H1 (cell line): ENCODE measurements around the gene ZBED1. TPM values are rescaled to one million over a fixed set of nuclear protein-coding genes. Genes with fewer than 3 reads are reported as not detected.

Experiments used
- CTCF ChIA-PET: fragments of 300-600 bp; sonication (Branson Sonifier 250); formaldehyde crosslinking; loops from one replicate; lab custom pipeline; 2021; ENCODE audit not compliant: partially characterized antibody; lab: Charles Lee
- POLR2A ChIA-PET: fragments of 300-600 bp; sonication (Branson Sonifier 250); formaldehyde crosslinking; loops from one replicate; lab custom pipeline; 2021; ENCODE audit warnings: inconsistent platforms; ENCODE audit not compliant: partially characterized antibody; lab: Charles Lee
- DNase-seq, 2 experiments: peaks; one replicate each; pipeline versions ENCODE4 v3.0.0 to v3.0.0-alpha.2; 2010 to 2022; ENCODE audit warnings: low spot score in 2 of 2, low read depth in 1 of 2, mixed read lengths in 1 of 2
- FAIRE-seq: peaks from 2 replicates; lab custom pipeline; 2011; peaks lifted over from hg19 to GRCh38; lab: Jason Lieb, UNC
- H2AFZ ChIP-seq: 2 replicates; pipeline ENCODE4 v1.8.1; 2012; ENCODE audit warnings: low read length, inconsistent platforms
- H2AK5ac ChIP-seq: 2 replicates; pipeline ENCODE4 v1.6.1; 2013; ENCODE audit warnings: low read depth, low read length
- H2BK120ac ChIP-seq: replicated peaks from 2 replicates; pipeline ENCODE3; 2013; ENCODE audit warnings: low read depth, low read length, inconsistent platforms
- H2BK12ac ChIP-seq: 2 replicates; pipeline ENCODE4 v1.6.1; 2013; ENCODE audit warnings: low read depth, low read length
- H2BK15ac ChIP-seq: 2 replicates; pipeline ENCODE4 v1.6.1; 2013; ENCODE audit warnings: low read length
- H2BK20ac ChIP-seq: 2 replicates; pipeline ENCODE4 v1.6.1; 2013; ENCODE audit warnings: low read length
- H2BK5ac ChIP-seq: 2 replicates; pipeline ENCODE4 v1.6.1; 2013; ENCODE audit warnings: low read depth, low read length
- H3K14ac ChIP-seq: 2 replicates; pipeline ENCODE4 v1.6.1; 2013; ENCODE audit warnings: inconsistent platforms; ENCODE audit not compliant: insufficient read length
- H3K18ac ChIP-seq: 2 replicates; pipeline ENCODE4 v1.6.1; 2013; ENCODE audit warnings: low read length; ENCODE audit errors: extremely low read depth
- H3K23ac ChIP-seq: 2 replicates; pipeline ENCODE4 v1.6.1; 2013; ENCODE audit warnings: inconsistent platforms; ENCODE audit not compliant: insufficient read length
- H3K23me2 ChIP-seq: 2 replicates; pipeline ENCODE4 v1.6.1; 2013; ENCODE audit warnings: low read depth, low read length
- H3K27ac ChIP-seq: 2 replicates; pipeline ENCODE4 v1.6.1; 2011; ENCODE audit warnings: low read depth, low read length, inconsistent platforms
- H3K27me3 ChIP-seq, 4 experiments: replicated peaks in 1 of 4; 1 replicate in 1 of 4; 2 replicates in 3 of 4; pipeline versions ENCODE4 v1.6.1 to v1.8.1; 2011 to 2013; ENCODE audit warnings: low read length in 3 of 4, mild to moderate bottlenecking in 3 of 4, inconsistent platforms in 2 of 4, mixed read lengths in 2 of 4, moderate library complexity in 1 of 4; ENCODE audit not compliant: control insufficient read depth in 3 of 4, insufficient read depth in 3 of 4; ENCODE audit errors: extremely low read depth in 1 of 4
- H3K36me3 ChIP-seq, 4 experiments: 2 replicates each; pipeline versions ENCODE4 v1.6.1 to v1.8.1; 2011 to 2013; ENCODE audit warnings: mild to moderate bottlenecking in 4 of 4, low read length in 3 of 4, moderate library complexity in 2 of 4, control low read depth in 1 of 4, inconsistent platforms in 1 of 4; ENCODE audit not compliant: insufficient read depth in 4 of 4, control insufficient read depth in 2 of 4
- H3K4ac ChIP-seq: replicated peaks from 2 replicates; pipeline ENCODE3; 2013; ENCODE audit warnings: low read length, low read depth, mixed read lengths, inconsistent platforms; ENCODE audit not compliant: insufficient read length
- H3K4me1 ChIP-seq, 4 experiments: replicated peaks in 1 of 4; 1 replicate in 1 of 4; 2 replicates in 3 of 4; pipeline versions ENCODE4 v1.6.1 to v1.8.1; 2011 to 2013; ENCODE audit warnings: low read length in 3 of 4, inconsistent platforms in 2 of 4, mixed read lengths in 1 of 4; ENCODE audit not compliant: insufficient read depth in 4 of 4, control insufficient read depth in 3 of 4
- H3K4me2 ChIP-seq, 2 experiments: 2 replicates each; pipeline versions ENCODE4 v1.6.1 to v1.8.1; 2011 to 2013; ENCODE audit warnings: low read depth in 2 of 2, low read length in 2 of 2, control low read depth in 1 of 2, inconsistent platforms in 1 of 2, mild to moderate bottlenecking in 1 of 2; ENCODE audit not compliant: insufficient read depth in 1 of 2
- H3K4me3 ChIP-seq, 4 experiments: fragments of 200-600, 300-600 bp in 1 of 4; sonication (generic), shearing (Covaris generic), sonication (Bioruptor Twin) in 1 of 4; 2 replicates each; pipeline versions ENCODE4 v1.5.1 to v1.8.1; 2011 to 2016; ENCODE audit warnings: low read length in 4 of 4, low read depth in 3 of 4, control low read depth in 2 of 4, inconsistent platforms in 2 of 4, mild to moderate bottlenecking in 2 of 4, mixed read lengths in 1 of 4, moderate library complexity in 1 of 4; ENCODE audit not compliant: insufficient read depth in 2 of 4; ENCODE audit errors: extremely low read depth in 1 of 4
- H3K56ac ChIP-seq: replicated peaks from 2 replicates; pipeline ENCODE3; 2013; ENCODE audit warnings: low read depth, mild to moderate bottlenecking, mixed read lengths, low read length, inconsistent platforms; ENCODE audit not compliant: insufficient read length
- H3K79me1 ChIP-seq: 2 replicates; pipeline ENCODE4 v1.6.1; 2013; ENCODE audit warnings: low read depth, low read length, control low read depth
- H3K79me2 ChIP-seq, 2 experiments: 2 replicates each; pipeline versions ENCODE4 v1.6.1 to v1.8.1; 2012 to 2013; ENCODE audit warnings: low read length in 2 of 2, mild to moderate bottlenecking in 2 of 2, inconsistent platforms in 1 of 2; ENCODE audit not compliant: insufficient read depth in 2 of 2, control insufficient read depth in 1 of 2
- H3K9ac ChIP-seq, 4 experiments: replicated peaks in 1 of 4; 1 replicate in 1 of 4; 2 replicates in 3 of 4; pipeline versions ENCODE4 v1.6.1 to v1.8.1; 2011 to 2013; ENCODE audit warnings: low read depth in 3 of 4, low read length in 3 of 4, control low read depth in 2 of 4, mild to moderate bottlenecking in 2 of 4, moderate library complexity in 2 of 4, inconsistent platforms in 1 of 4; ENCODE audit errors: extremely low read depth in 1 of 4
- H3K9me3 ChIP-seq, 2 experiments: 2 replicates each; pipeline versions ENCODE4 v1.6.1 to v1.8.1; 2012 to 2013; ENCODE audit warnings: mild to moderate bottlenecking in 2 of 2, moderate library complexity in 2 of 2, control low read depth in 1 of 2, inconsistent platforms in 1 of 2, low read depth in 1 of 2, low read length in 1 of 2, mixed read lengths in 1 of 2; ENCODE audit not compliant: insufficient read depth in 2 of 2
- H4K20me1 ChIP-seq, 2 experiments: replicated peaks in 1 of 2; 2 replicates each; pipeline versions ENCODE3 to v1.8.1; 2011 to 2013; ENCODE audit warnings: inconsistent platforms in 2 of 2, low read length in 2 of 2, mild to moderate bottlenecking in 1 of 2; ENCODE audit not compliant: insufficient read depth in 2 of 2, control insufficient read depth in 1 of 2
- H4K5ac ChIP-seq: 2 replicates; pipeline ENCODE4 v1.6.1; 2013; ENCODE audit warnings: low read length, low read depth, mixed read lengths, inconsistent platforms; ENCODE audit not compliant: insufficient read length
- H4K8ac ChIP-seq: 2 replicates; pipeline ENCODE4 v1.8.0; 2013; ENCODE audit warnings: mild to moderate bottlenecking, moderate library complexity, low read length, inconsistent platforms; ENCODE audit not compliant: insufficient read depth; ENCODE audit errors: extremely low read depth
- H4K91ac ChIP-seq: replicated peaks from 2 replicates; pipeline ENCODE3; 2013; ENCODE audit warnings: low read length, mixed read lengths, inconsistent platforms; ENCODE audit not compliant: insufficient read length
- POLR2AphosphoS5 ChIP-seq: IDR thresholded peaks from 2 replicates; pipeline ENCODE4 v1.6.1; 2011; ENCODE audit warnings: low read depth, low read length
- WGBS, 2 experiments: shearing (Covaris generic) in 1 of 2; methylation state at CpG; one replicate each; pipeline versions ENCODE4 v1.1.6 to v1.1.7; 2013 to 2015; ENCODE audit warnings: low lambda C conversion rate in 2 of 2, mixed read lengths in 2 of 2, inconsistent platforms in 1 of 2, low coverage in 1 of 2, missing lambda C conversion rate in 1 of 2; ENCODE audit not compliant: insufficient replicate concordance in 2 of 2, insufficient coverage in 1 of 2, insufficient read length in 1 of 2; ENCODE audit errors: extremely low coverage in 1 of 2, missing lambda C conversion rate in 1 of 2; 5-methylcytosine and 5-hydroxymethylcytosine counted together
- polyA plus RNA-seq, 7 experiments: library from polyadenylated mRNA; depleted of rRNA in 3 of 7; stranded (reverse) in 5 of 7; unstranded in 2 of 7; fragments of >200 nt in 5 of 7; fragments of 200-250 nt in 2 of 7; gene quantifications; 1 replicate in 5 of 7; 2 replicates in 1 of 7; 4 replicates in 1 of 7; pipeline versions ENCODE4 v1.2.1 to v1.2.3, GENCODE V29; 2011 to 2013; ENCODE audit warnings: missing spikeins in 2 of 7, mixed read lengths in 2 of 7
- total RNA-seq: library from RNA; stranded (reverse); fragmentation: NEBNext Ultra II Directional; extraction: Animal tissue kit (Norgen Biotek cat#: 25700); gene quantifications from 2 replicates; pipeline ENCODE4 v1.2.1, GENCODE V29; 2021

The ZBED1 gene
- total and polyA plus RNA-seq, 2 of the 8 experiments (the other 6 are each of a cell fraction or from before 2014, with no cell fraction given), result 28.5 to 45.8 TPM

DNA sequence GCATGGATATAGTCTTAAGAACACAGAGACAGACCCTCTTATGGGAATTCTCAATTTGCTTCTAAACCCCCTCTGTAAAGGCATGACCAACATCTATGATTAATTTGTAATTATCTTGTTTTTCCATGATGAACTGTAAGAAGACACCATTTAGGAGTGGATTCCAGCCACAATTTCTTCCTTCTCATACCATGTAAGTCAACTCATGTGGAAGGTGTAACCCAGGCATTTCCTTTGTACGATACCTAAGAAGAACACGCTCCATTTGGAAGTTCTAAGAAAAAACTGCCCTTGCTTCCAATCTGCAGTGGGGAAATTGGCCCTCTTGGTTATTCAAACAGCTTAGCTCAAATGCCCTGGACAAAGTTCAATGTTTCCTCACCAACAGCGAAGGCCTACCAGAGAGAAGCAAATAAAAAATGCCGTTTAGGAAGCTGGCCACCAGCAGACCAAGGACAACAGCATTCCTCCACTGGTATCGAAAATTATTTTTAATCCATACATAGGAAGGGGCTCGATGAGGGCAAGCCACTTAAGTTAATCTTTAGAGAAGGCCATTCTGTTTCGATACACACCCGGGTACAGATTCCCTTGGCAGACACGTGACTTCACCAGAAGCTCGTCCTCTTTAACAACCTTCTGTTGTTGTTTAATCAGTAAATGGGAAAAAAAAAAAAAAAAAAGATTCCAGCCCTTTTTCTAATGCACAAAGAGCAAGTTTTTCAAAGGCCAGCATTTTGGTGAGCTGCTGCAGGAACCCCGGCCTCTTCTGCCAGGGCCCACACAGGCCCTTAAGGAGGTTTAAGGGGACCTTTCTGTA, 2.6 kb downstream of the ZBED1 start:
- Histone ChIP-seq H3K23me2 (peaks cover 4% of the 10 kb centered on the region; the same call in 1 of the 2 replicates), H3K56ac (no peak overlapping the region), H3K18ac (no peak overlapping the region; the same call in 1 of the 2 replicates), H3K79me2 (peaks cover 5 to 69% of the 10 kb centered on the region in 2 experiments; a peak in 3 of 4 replicates), H2BK12ac (no peak overlapping the region), H2BK20ac (no peak overlapping the region), H3K14ac (no peak overlapping the region), H3K4ac (no peak overlapping the region), H3K79me1 (peaks cover 6% of the 10 kb centered on the region), H3K9me3 (no peaks in the 10 kb centered on the region), H4K20me1 (peaks cover 2 to 5% of the 10 kb centered on the region in 2 experiments)
- CTCF ChIA-PET, result no interaction called here
- no peak for TF ChIP-seq POLR2AphosphoS5
- TF ChIP-seq, all 59 proteins: peak for 0
- POLR2A ChIA-PET, result no interaction called here
- Histone ChIP-seq H2BK15ac (no peak overlapping the region), H3K9ac (peak overlapping the region in 2 of 4 experiments; percentile 44 to 58; a peak in 2 of 7 replicates), H3K4me2 (peak overlapping the region; percentile 53 to 77), H2AK5ac (no peak overlapping the region), H3K23ac (no peak overlapping the region), H2AFZ (no peak overlapping the region), H4K5ac (peak overlapping the region; percentile 11), H3K36me3 (peaks cover 0 to 20% (median 0%) of the 10 kb centered on the region in 4 experiments; a peak in 2 of 8 replicates), H3K4me1 (peaks cover 0 to 17% (median 9%) of the 10 kb centered on the region in 4 experiments; a peak in 5 of 7 replicates), H4K8ac (no peak overlapping the region), H3K27ac (peak overlapping the region; percentile 64; the same call in 1 of the 2 replicates), H2BK120ac (no peak overlapping the region), H2BK5ac (0 out of 2 replicates have a peak overlapping the region, but pooled peaks have one; percentile 46), H3K4me3 (peak overlapping the region; percentile 11 to 96 (median 80); a peak in 4 of 8 replicates), H3K27me3 (no peaks in the 10 kb centered on the region), H4K91ac (no peak overlapping the region)
- 62% methylated on average over 11 of the region's 11 CpGs; no CpG with 5 or more reads in 1 of the 2 experiments for WGBS, 2 experiments
- DNase-seq (no peak), FAIRE-seq (no peak)
